ENCODE data around the gene MINDY4B.

DNA sequence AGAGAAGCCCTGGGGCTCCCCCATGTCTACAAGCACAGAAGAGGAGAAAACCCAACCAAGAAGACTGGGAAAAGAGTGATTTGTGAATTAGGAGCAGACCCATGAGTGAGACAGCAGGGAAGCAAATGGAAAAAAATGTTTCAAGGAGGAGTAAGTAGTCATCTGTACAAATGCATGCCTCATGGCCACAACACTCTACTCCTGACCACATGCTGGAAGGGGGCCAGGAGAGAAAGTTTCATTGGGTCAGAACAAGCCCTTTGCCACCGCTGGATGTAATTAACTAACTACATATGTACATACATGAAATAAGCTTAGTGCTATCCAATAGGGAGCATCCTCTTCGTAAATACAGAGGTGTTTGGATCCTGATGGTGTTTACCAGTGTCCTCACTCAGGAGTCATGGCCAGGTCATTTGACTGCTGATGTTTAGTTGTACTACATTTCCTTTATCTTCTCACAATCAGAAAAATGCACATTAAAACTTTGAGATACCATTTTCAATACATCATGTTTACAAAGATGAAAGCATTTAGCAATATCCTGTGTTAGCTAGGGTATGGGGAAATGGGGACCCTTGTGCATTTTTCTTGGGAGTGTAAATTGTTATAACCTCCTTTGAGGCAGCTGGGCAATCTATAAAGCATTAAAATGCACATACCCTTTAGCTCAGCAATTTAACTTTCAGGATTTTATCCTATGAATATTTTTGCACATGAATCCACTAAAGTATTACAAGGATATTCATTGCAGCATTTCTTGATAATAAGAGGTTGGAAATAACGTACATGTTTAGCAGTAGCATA lies 40.2 kb upstream of the MINDY4B start:
- no peak for TF ChIP-seq POLR2A (IDR thresholded peaks at IDR 0.05)
- TF ChIP-seq, protein P1, sequence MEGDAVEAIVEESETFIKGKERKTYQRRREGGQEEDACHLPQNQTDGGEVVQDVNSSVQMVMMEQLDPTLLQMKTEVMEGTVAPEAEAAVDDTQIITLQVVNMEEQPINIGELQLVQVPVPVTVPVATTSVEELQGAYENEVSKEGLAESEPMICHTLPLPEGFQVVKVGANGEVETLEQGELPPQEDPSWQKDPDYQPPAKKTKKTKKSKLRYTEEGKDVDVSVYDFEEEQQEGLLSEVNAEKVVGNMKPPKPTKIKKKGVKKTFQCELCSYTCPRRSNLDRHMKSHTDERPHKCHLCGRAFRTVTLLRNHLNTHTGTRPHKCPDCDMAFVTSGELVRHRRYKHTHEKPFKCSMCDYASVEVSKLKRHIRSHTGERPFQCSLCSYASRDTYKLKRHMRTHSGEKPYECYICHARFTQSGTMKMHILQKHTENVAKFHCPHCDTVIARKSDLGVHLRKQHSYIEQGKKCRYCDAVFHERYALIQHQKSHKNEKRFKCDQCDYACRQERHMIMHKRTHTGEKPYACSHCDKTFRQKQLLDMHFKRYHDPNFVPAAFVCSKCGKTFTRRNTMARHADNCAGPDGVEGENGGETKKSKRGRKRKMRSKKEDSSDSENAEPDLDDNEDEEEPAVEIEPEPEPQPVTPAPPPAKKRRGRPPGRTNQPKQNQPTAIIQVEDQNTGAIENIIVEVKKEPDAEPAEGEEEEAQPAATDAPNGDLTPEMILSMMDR (IDR thresholded peaks at IDR 0.05), result no peak
